GM19452 (cell line): ENCODE results near the gene IL5RA.

Experiments used
- ATAC-seq: cut with Tn5 transposase; IDR thresholded peaks from one replicate; pipeline ENCODE4 v1.9.1; 2021; ENCODE audit not compliant: unreplicated experiment

The IL5RA gene

GRCh38 chr3:3069723-3070122 lies 40.5 kb downstream of the IL5RA start:
- no peak for ATAC-seq

DNA sequence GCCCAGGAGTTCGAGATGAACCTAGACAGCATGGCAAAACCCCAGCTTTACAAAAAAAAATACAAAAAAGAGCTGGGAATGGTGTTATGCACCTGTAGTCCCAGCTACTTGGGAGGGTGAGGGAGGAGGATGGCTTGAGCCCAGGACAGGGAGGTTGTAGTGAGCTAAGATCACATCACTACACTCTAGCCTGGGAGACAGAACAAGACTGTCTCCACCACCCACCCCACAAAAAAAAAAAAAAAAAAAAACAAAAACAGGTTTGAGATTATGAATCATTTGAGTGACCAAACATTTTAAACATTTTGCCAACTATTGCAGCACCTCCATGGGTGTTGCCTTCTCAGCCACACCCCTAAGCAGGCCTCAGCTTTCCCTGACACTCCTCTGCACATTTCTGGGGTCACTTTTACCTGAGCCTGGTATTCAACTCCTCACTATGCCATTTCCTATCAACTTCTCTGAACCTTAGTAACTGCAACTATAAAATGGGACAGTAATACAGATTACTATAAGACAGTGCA lies 41.8 kb downstream of the IL5RA start:
- ATAC-seq, result no peak

GRCh38 chr3:3066910-3067309 lies 43.3 kb downstream of the IL5RA start:
- no peak for ATAC-seq

- no peak for ATAC-seq
Observed at GRCh38 chr3:3066378-3066777, 43.8 kb downstream of the IL5RA start.

DNA sequence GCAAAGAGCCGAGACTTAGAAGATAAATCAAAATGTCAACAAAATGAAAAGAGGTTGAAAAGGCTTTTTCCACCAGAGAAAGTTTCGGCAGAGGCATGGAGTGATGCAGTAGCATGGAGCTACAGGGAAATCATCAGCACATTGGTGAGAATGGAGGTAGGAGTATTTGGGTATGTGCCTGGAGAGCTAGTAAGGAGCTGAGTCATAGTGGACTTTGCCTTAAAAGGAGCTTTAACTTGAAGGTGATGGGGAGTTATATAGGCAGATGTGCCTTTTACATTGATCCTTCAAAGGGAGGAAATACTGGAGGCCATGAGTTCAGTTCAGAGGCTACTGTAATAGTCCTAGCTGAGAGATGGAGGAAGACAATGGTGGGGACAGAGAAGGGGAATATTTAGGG lies 44.3 kb downstream of the IL5RA start:
- no peak for ATAC-seq

GRCh38 chr3:3064297-3064696 lies 45.9 kb downstream of the IL5RA start:
- ATAC-seq, result no peak

- no peak for ATAC-seq
Observed at GRCh38 chr3:3059645-3060044, 50.5 kb downstream of the IL5RA start.

DNA sequence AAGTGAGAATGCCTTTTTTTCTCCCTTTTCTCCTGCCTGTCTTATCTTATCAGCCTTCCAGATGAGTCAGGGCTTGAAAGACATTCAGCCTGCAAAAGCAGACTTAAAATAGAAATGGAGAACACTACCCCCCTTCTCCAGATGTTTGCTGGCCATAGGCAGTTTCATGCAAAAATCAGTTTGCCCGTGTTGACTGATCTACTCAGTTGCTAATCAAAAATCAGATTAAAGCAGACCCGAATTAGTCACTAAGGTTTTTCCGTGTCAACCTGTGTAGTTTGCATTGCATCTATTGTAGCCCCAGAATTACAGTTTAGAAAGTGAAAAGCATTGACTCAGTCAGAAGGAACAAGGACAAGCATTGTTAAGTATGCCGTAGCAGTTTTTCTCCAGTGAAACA lies 56.2 kb downstream of the IL5RA start:
- ATAC-seq, result no peak

GRCh38 chr3:3038201-3038991 lies 71.8 kb downstream of the IL5RA start:
- ATAC-seq, result no peak

- no peak for ATAC-seq
Observed at GRCh38 chr3:3037156-3037555, 73.0 kb downstream of the IL5RA start.

DNA sequence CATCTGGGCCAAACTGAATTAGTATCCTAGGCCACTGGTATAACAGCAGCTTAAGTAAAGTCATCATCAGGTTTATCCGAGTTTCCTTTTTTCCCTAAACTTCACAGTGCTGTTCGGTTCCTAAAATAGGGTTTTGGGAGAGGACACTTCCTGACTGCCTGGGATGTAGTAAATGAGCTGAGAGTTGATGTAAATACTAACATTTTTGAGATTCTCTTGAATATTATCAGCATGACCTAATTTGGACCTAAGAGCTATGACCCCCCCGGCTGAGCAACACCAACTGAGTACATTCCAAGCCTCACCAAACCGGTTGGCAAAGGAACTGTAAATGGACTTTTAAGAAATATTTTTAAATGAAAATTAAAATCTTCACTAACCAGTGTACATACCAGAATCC lies 78.8 kb downstream of the IL5RA start:
- no peak for ATAC-seq

- ATAC-seq, result peak; percentile 97
Observed at GRCh38 chr3:3027976-3028567, 82.1 kb downstream of the IL5RA start.

DNA sequence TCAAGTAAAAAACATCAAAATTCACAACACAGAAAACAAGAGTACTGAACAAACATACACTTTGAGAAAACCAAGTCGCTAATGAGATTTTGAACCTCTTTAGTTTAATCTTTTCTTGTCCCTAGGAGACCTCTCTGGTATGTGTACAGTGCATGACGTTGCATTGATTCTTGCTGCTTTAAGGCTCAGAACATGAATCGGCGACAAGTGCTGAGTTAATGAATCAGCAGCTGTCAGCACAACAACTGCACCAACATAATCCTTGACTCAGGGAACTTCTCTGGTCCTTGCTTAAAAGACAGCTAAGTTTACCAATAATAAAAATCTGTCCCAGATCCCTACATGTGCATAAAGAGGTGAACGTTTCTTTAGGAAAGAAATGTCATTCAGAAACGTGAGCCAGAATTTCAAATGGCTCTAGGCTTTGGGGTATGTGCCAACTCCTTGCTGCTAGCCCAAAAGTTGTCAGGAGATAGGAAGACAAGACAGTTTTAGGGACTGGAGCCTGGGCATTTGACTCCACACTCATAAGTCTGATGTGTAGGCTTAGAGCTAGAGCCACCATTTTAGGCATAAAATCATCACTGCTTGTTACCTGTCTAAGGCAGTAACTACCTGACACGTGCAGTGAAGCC lies 86.9 kb downstream of the IL5RA start:
- no peak for ATAC-seq

DNA sequence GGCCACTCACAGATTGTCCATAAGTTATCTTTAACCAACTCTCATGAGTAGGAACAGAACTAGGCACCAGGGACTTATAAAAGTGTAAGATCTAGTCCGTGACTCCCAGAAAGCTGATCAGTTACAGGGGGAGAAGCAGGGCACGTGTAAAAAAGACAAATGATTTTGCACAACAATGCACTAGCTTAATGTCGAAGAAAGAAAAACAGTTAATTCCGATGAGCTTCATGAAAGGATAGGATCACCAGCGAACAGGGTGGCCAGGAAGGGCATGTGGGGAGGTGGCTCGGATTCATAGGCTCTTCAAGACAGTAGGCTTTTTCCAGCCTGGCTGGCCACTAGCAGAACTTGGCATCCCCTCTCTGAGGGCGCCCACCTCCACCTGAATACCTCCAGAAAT lies 90.0 kb downstream of the IL5RA start:
- ATAC-seq, result no peak
